Measurements from ENCODE around the gene TPK1.

The TPK1 gene

GRCh38 chr7:144768633-144769032, 67.2 kb downstream of the TPK1 start:
- H3K4me1 ChIP-seq (ENCODE audit: insufficient read depth, low read length, severe bottlenecking): no peaks in the 10 kb centered on the region
- H3K27ac ChIP-seq (ENCODE audit: low read depth, low read length, poor library complexity, severe bottlenecking): no peak overlapping the region
- no peaks in the 10 kb centered on the region for H3K27me3 ChIP-seq (ENCODE audit: insufficient read depth, low read length)
- no peak overlapping the region for H2AFZ ChIP-seq (ENCODE audit: low read length)
- no peaks in the 10 kb centered on the region for H3K79me2 ChIP-seq (ENCODE audit: insufficient read depth, low read length)
- no peaks in the 10 kb centered on the region for H3K9me2 ChIP-seq (ENCODE audit: low read depth, low read length)
- no peaks in the 10 kb centered on the region for H4K20me1 ChIP-seq (ENCODE audit: insufficient read depth, low read length)
- H3K4me2 ChIP-seq (ENCODE audit: low read length): no peak overlapping the region
- TF ChIP-seq CTCF (IDR thresholded peaks at IDR 0.05; ENCODE audit: low read length) (no peak), EZH2 (IDR thresholded peaks at IDR 0.05; ENCODE audit: borderline replicate concordance, low read length) (no peak)
- no peaks in the 10 kb centered on the region for H3F3A ChIP-seq (ENCODE audit: insufficient read depth, low read length)
- H3K36me3 ChIP-seq (ENCODE audit: insufficient read depth, low read length): no peaks in the 10 kb centered on the region
- H3K4me3 ChIP-seq (ENCODE audit: low read depth, low read length, poor library complexity, severe bottlenecking): no peak overlapping the region
- no peaks in the 10 kb centered on the region for H3K9me3 ChIP-seq (ENCODE audit: low read length)
- H3K9ac ChIP-seq (ENCODE audit: low read length): no peak overlapping the region

- Histone ChIP-seq H3K9ac (ENCODE audit: low read length) (no peak overlapping the region), H4K20me1 (ENCODE audit: insufficient read depth, low read length) (no peaks in the 10 kb centered on the region), H2AFZ (ENCODE audit: low read length) (no peak overlapping the region), H3K9me2 (ENCODE audit: low read depth, low read length) (no peaks in the 10 kb centered on the region), H3K27ac (ENCODE audit: low read depth, low read length, poor library complexity, severe bottlenecking) (no peak overlapping the region), H3K79me2 (ENCODE audit: insufficient read depth, low read length) (no peaks in the 10 kb centered on the region), H3K27me3 (ENCODE audit: insufficient read depth, low read length) (no peaks in the 10 kb centered on the region), H3K4me3 (ENCODE audit: low read depth, low read length, poor library complexity, severe bottlenecking) (no peak overlapping the region), H3K4me1 (ENCODE audit: insufficient read depth, low read length, severe bottlenecking) (no peaks in the 10 kb centered on the region), H3K36me3 (ENCODE audit: insufficient read depth, low read length) (no peaks in the 10 kb centered on the region), H3K4me2 (ENCODE audit: low read length) (no peak overlapping the region), H3K9me3 (ENCODE audit: low read length) (no peaks in the 10 kb centered on the region), H3F3A (ENCODE audit: insufficient read depth, low read length) (no peaks in the 10 kb centered on the region)
- TF ChIP-seq CTCF (IDR thresholded peaks at IDR 0.05; ENCODE audit: low read length) (no peak), EZH2 (IDR thresholded peaks at IDR 0.05; ENCODE audit: borderline replicate concordance, low read length) (no peak)
Measured at GRCh38 chr7:144763291-144763690, 72.6 kb downstream of the TPK1 start.

GRCh38 chr7:144762853-144763252, 73.0 kb downstream of the TPK1 start:
- no peaks in the 10 kb centered on the region for H3F3A ChIP-seq (ENCODE audit: insufficient read depth, low read length)
- H4K20me1 ChIP-seq (ENCODE audit: insufficient read depth, low read length): no peaks in the 10 kb centered on the region
- no peak overlapping the region for H3K27ac ChIP-seq (ENCODE audit: low read depth, low read length, poor library complexity, severe bottlenecking)
- no peaks in the 10 kb centered on the region for H3K4me1 ChIP-seq (ENCODE audit: insufficient read depth, low read length, severe bottlenecking)
- no peaks in the 10 kb centered on the region for H3K9me2 ChIP-seq (ENCODE audit: low read depth, low read length)
- H3K79me2 ChIP-seq (ENCODE audit: insufficient read depth, low read length): no peaks in the 10 kb centered on the region
- H3K4me2 ChIP-seq (ENCODE audit: low read length): no peak overlapping the region
- no peak for TF ChIP-seq CTCF (IDR thresholded peaks at IDR 0.05; ENCODE audit: low read length)
- TF ChIP-seq EZH2 (IDR thresholded peaks at IDR 0.05; ENCODE audit: borderline replicate concordance, low read length): no peak
- H3K4me3 ChIP-seq (ENCODE audit: low read depth, low read length, poor library complexity, severe bottlenecking): no peak overlapping the region
- no peaks in the 10 kb centered on the region for H3K9me3 ChIP-seq (ENCODE audit: low read length)
- H3K27me3 ChIP-seq (ENCODE audit: insufficient read depth, low read length): no peaks in the 10 kb centered on the region
- no peak overlapping the region for H3K9ac ChIP-seq (ENCODE audit: low read length)
- no peak overlapping the region for H2AFZ ChIP-seq (ENCODE audit: low read length)
- no peaks in the 10 kb centered on the region for H3K36me3 ChIP-seq (ENCODE audit: insufficient read depth, low read length)

Measured in OCI-LY1 (cell line).